22Rv1 (cell line): Measurements from ENCODE around the gene PATJ.

Experiments
- ZFX ChIP-seq: fragments of 450-650 bp; IDR thresholded peaks from 2 replicates; pipeline ENCODE4 v1.6.1; 2017; ENCODE audit warnings: antibody characterized with exemption, borderline replicate concordance
- TF ChIP-seq, protein P1 (sequence below): fragments of 450-650 bp; IDR thresholded peaks from 2 replicates; pipeline ENCODE4 v1.5.1; 2017; ENCODE audit warnings: mild to moderate bottlenecking

DNA sequence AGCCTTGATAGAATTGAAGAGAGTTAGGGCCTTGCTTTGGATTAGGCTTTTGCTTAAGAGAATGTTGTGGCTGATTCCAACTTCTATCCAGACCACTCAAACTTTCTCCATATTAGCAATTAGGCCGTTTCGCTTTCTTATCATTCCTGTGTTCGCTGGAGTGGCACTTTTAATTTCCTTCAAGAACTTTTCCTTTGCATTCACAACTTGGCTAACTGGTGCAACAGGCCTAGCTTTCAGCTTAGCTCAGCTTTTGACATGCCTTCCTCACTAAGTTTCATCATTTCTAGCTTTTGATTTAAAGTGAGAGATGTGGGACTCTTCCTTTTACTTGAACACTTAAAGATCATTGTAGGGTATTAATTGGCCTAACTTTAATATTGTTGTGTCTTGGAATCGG lies 268.7 kb downstream of the PATJ start:
- TF ChIP-seq, protein P1, sequence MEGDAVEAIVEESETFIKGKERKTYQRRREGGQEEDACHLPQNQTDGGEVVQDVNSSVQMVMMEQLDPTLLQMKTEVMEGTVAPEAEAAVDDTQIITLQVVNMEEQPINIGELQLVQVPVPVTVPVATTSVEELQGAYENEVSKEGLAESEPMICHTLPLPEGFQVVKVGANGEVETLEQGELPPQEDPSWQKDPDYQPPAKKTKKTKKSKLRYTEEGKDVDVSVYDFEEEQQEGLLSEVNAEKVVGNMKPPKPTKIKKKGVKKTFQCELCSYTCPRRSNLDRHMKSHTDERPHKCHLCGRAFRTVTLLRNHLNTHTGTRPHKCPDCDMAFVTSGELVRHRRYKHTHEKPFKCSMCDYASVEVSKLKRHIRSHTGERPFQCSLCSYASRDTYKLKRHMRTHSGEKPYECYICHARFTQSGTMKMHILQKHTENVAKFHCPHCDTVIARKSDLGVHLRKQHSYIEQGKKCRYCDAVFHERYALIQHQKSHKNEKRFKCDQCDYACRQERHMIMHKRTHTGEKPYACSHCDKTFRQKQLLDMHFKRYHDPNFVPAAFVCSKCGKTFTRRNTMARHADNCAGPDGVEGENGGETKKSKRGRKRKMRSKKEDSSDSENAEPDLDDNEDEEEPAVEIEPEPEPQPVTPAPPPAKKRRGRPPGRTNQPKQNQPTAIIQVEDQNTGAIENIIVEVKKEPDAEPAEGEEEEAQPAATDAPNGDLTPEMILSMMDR, result no peak
- no peak for TF ChIP-seq ZFX
